Skeletal muscle tissue (tissue), 4 donors: ENCODE measurements around the gene SNRPD1. TPM values are rescaled to one million over a fixed set of nuclear protein-coding genes. Genes with fewer than 3 reads are reported as not detected.
"Not testable (repeated sequence)": the region's sequence is repeated elsewhere in the genome, so short reads cannot be mapped to it uniquely, and the experiment has no call there.

Source experiments
- H3K27ac ChIP-seq: one replicate; pipeline ENCODE4 v1.7.0; 2013; ENCODE audit warnings: mild to moderate bottlenecking, low read depth, low read length, inconsistent platforms
- H3K27me3 ChIP-seq, 3 donors: one replicate each; pipeline ENCODE4 v1.7.0; 2013; ENCODE audit warnings: low read length in 3 of 3; ENCODE audit not compliant: control insufficient read depth in 3 of 3, insufficient read depth in 3 of 3
- H3K36me3 ChIP-seq, 3 donors: one replicate each; pipeline ENCODE4 v1.7.0; 2013; ENCODE audit warnings: low read length in 3 of 3; ENCODE audit not compliant: control insufficient read depth in 3 of 3, insufficient read depth in 3 of 3
- H3K4me1 ChIP-seq, 3 donors: one replicate each; pipeline ENCODE4 v1.7.0; 2013; ENCODE audit warnings: low read length in 3 of 3, mild to moderate bottlenecking in 3 of 3; ENCODE audit not compliant: control insufficient read depth in 3 of 3, insufficient read depth in 3 of 3
- H3K4me3 ChIP-seq, 3 donors: one replicate each; pipeline ENCODE4 v1.7.0; 2013; ENCODE audit warnings: low read length in 3 of 3
- H3K9ac ChIP-seq, 3 donors: one replicate each; pipeline ENCODE4 v1.7.0; 2013; ENCODE audit warnings: low read length in 3 of 3, mild to moderate bottlenecking in 3 of 3, moderate library complexity in 2 of 3, low read depth in 1 of 3
- H3K9me3 ChIP-seq, 3 donors: one replicate each; pipeline ENCODE4 v1.7.0; 2013; ENCODE audit warnings: low read length in 3 of 3; ENCODE audit not compliant: control insufficient read depth in 3 of 3
- total RNA-seq: library from RNA; depleted of rRNA; stranded (reverse); fragments of >200 nt; gene quantifications from one replicate; pipeline ENCODE4 v1.2.3, GENCODE V29; 2014
- donor health status: Osteomylitis.

The SNRPD1 gene
- total RNA-seq, 1 donor from 2014 or later = 14.1 TPM

DNA sequence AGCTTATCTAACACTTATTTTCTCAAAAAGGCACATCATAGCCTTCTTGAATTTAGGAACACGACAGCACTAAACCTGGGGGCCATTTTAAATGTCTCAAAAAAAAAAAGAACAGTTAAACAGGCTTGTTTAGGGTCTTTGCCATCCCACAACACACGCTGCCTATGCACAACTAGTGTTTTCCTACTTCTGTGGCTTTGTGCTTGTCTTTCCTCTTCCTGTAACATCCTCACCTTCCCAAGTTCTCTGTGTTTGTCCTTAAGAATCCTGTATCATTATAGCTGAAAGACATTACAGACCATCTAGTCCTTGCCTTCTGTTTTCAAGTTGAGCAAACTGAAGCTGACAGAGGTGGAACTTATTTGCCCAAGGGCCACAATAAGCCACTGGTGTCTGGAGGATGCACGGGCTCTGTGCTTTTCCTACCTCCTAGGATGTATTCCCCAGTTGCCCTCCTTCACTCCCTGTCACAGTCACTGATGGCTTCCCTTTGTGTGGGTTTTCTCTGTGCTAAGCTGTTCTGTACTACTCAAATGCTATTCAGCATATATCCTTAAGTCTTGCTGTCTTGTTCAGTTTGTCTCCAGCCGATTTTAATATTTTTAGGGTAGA, 22.6 kb downstream of the SNRPD1 start:
- no peaks in the 10 kb centered on the region for H3K27me3 ChIP-seq
- no peak overlapping the region for H3K4me3 ChIP-seq
- H3K9ac ChIP-seq = no peak overlapping the region

DNA sequence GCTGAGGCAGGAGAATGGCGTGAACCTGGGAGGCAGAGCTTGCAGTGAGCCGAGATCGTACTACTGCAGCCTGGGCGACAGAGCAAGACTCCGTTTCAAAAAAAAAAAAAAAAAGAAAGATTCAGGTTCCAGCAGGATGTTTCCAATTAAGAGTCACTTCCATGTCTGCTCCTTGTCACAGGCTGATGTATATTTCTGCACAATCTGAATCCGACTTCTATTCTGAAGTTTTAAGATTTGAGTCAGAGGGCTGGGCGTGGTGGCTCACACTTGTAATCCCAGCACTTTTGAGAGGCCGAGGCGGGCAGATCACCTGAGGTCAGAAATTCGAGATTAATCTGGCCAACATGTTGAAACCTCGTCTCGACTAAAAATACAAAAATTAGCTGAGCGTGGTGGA, 24.7 kb downstream of the SNRPD1 start:
- H3K4me3 ChIP-seq = no peak overlapping the region
- no peaks in the 10 kb centered on the region for H3K27me3 ChIP-seq
- H3K4me1 ChIP-seq = no peaks in the 10 kb centered on the region
- H3K9me3 ChIP-seq = no peaks in the 10 kb centered on the region
- H3K9ac ChIP-seq = no peak overlapping the region
- H3K27ac ChIP-seq = no peak overlapping the region
- peaks cover 0 to 2% (median 1%) of the 10 kb centered on the region in 3 donors for H3K36me3 ChIP-seq

More for the DNA sequence above, 22.6 kb downstream of the SNRPD1 start:
- Histone ChIP-seq H3K4me1 (no peaks in the 10 kb centered on the region), H3K36me3 (peaks cover 3 to 9% (median 5%) of the 10 kb centered on the region in 3 donors), H3K9me3 (no peaks in the 10 kb centered on the region), H3K27ac (no peak overlapping the region)

- no peak overlapping the region for H3K4me3 ChIP-seq
- no peak overlapping the region for H3K27ac ChIP-seq
- no peaks in the 10 kb centered on the region for H3K36me3 ChIP-seq
- no peaks in the 10 kb centered on the region for H3K4me1 ChIP-seq
- H3K9me3 ChIP-seq = no peaks in the 10 kb centered on the region
- H3K9ac ChIP-seq = no peak overlapping the region
- H3K27me3 ChIP-seq = no peaks in the 10 kb centered on the region
Measured at GRCh38 chr18:21638822-21639221, 26.7 kb downstream of the SNRPD1 start.

DNA sequence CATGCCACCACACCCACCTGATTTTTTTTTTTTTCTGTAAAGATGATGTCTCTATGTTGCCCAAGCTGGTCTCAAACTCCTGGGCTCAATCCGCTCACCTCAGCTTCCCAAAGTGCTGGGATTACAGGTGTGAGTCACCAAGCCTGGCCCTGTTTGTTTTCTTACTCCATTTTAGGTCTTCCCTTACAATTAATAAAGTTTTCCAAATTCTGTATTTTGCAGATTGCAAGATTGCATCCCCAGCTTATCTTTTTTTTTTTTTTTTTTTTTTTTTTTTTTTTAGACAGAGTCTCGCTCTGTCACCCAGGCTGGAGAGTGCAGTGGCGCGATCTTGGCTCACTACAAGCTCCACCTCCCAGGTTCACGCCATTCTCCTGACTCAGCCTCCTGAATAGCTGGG, 28.3 kb downstream of the SNRPD1 start:
- not testable (repeated sequence) for H3K4me3 ChIP-seq, H3K27ac ChIP-seq, H3K36me3 ChIP-seq, H3K9me3 ChIP-seq, H3K4me1 ChIP-seq, H3K9ac ChIP-seq, H3K27me3 ChIP-seq

DNA sequence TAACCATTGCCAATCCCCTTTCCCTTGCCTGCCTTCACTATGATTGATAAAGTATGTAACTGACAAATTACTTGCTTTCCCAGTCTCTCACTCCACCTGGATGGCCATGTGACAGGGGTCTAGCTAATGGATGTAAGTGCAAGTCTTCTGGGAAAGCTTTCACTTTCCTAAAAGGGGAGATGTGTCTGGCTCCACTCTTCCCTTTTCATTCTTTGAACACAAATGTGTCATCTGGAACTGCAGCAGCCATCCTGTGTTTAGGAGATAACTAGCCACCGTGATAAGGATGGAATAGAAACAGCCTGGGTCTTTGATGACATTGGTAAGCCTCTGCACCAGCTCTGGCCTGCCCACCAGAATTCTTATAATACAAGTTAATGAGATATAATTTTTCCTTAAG, 38.2 kb downstream of the SNRPD1 start:
- H3K36me3 ChIP-seq = peaks cover 0 to 7% (median 6%) of the 10 kb centered on the region in 3 donors

DNA sequence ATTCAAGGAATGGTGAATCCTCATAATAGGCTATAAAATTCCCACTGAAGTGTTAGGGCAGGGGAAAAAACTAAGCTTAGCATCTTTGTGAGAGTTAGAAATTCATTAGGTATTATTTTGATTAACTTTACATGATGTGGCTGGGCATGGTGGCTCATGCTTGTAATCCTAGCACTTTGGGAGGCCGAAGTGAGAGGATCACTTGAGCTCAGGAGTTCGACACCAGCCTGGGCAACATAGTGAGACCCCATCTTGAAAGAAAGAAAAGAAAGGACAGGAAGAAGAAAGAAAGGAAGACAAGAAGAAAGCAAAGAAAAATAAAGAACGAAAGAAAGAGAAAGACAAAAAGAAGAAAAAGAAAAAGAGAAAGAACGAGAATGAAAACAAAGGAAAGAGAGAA, 40.0 kb downstream of the SNRPD1 start:
- Histone ChIP-seq H3K4me1 (no peaks in the 10 kb centered on the region), H3K36me3 (peaks cover 0 to 7% (median 6%) of the 10 kb centered on the region in 3 donors), H3K9ac (no peak overlapping the region), H3K9me3 (no peaks in the 10 kb centered on the region), H3K27ac (no peak overlapping the region), H3K4me3 (no peak overlapping the region), H3K27me3 (no peaks in the 10 kb centered on the region)

More for the DNA sequence above, 38.2 kb downstream of the SNRPD1 start:
- no peaks in the 10 kb centered on the region for H3K27me3 ChIP-seq
- H3K9me3 ChIP-seq = no peaks in the 10 kb centered on the region
- H3K4me3 ChIP-seq = no peak overlapping the region
- no peak overlapping the region for H3K9ac ChIP-seq
- no peak overlapping the region for H3K27ac ChIP-seq
- H3K4me1 ChIP-seq = no peaks in the 10 kb centered on the region

- Histone ChIP-seq H3K9me3 (no peaks in the 10 kb centered on the region), H3K27me3 (no peaks in the 10 kb centered on the region), H3K4me1 (no peaks in the 10 kb centered on the region), H3K36me3 (peaks cover 0 to 11% (median 6%) of the 10 kb centered on the region in 3 donors), H3K4me3 (no peak overlapping the region), H3K27ac (no peak overlapping the region), H3K9ac (no peak overlapping the region)
Measured at GRCh38 chr18:21653361-21653760, 41.2 kb downstream of the SNRPD1 start.

- H3K27me3 ChIP-seq = no peaks in the 10 kb centered on the region
- H3K9ac ChIP-seq = no peak overlapping the region
- no peaks in the 10 kb centered on the region for H3K4me1 ChIP-seq
- no peaks in the 10 kb centered on the region for H3K9me3 ChIP-seq
- no peak overlapping the region for H3K4me3 ChIP-seq
- H3K27ac ChIP-seq = no peak overlapping the region
- H3K36me3 ChIP-seq = peaks cover 0 to 6% (median 5%) of the 10 kb centered on the region in 3 donors
Measured at GRCh38 chr18:21656402-21656801, 44.3 kb downstream of the SNRPD1 start.

GRCh38 chr18:21660078-21660477, 48.0 kb downstream of the SNRPD1 start:
- Histone ChIP-seq H3K4me1 (no peaks in the 10 kb centered on the region), H3K9me3 (no peaks in the 10 kb centered on the region), H3K9ac (no peak overlapping the region), H3K4me3 (no peak overlapping the region), H3K27me3 (no peaks in the 10 kb centered on the region), H3K36me3 (peaks cover 2 to 12% (median 8%) of the 10 kb centered on the region in 3 donors), H3K27ac (no peak overlapping the region)

DNA sequence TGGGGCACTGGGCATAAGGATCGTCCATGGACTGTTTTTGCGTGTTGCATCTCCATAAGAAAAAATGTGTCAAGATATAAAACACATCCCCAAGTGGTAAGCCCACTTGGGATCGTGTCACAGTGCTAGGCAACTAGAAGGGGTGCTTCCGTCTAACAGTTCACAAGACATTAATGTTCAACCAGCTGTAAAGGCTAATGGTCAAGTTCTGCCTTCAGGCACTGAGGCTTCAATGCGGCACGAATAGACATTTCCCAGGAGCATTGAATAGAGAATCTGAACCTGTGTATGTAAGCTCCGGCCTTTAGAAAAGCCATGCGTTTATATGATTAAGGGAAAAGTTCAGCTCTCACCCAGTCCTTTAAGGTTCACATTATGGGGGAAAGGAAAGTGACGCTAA, 50.5 kb downstream of the SNRPD1 start:
- H3K27me3 ChIP-seq = no peaks in the 10 kb centered on the region
- H3K4me3 ChIP-seq = no peak overlapping the region
- no peaks in the 10 kb centered on the region for H3K4me1 ChIP-seq
- no peaks in the 10 kb centered on the region for H3K9me3 ChIP-seq
- H3K9ac ChIP-seq = no peak overlapping the region
- H3K27ac ChIP-seq = no peak overlapping the region
- H3K36me3 ChIP-seq = peaks cover 2 to 12% (median 8%) of the 10 kb centered on the region in 3 donors
